Measurements from ENCODE around the gene TUBB2A.

Gene TUBB2A

DNA sequence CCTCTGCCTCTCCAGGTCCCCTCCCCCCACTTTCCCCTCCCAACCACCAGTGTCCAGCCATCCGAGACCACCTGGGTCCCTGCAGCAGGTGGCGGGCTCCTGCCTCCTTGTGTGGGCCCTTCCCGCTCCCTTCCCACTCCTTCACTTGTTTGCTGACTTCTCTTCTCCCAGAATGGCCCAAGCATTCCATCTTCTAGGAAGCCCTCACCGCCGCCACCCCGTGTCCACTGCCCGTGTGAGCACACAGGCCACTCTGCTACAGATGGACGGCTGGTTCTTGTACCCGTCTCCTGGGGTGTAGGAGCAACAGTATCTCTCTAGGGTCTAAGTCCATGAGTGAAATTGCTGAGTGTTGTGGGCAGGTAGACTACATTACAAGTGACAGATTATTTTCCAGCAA is 23.8 kb downstream of the TUBB2A start:
- no peak for DNase-seq
- in situ Hi-C loops (cut with MboI; ENCODE audit: low pct_unique_long_range_greater_than_20kb, low sequenced_read_pairs) = no loop called here

DNA sequence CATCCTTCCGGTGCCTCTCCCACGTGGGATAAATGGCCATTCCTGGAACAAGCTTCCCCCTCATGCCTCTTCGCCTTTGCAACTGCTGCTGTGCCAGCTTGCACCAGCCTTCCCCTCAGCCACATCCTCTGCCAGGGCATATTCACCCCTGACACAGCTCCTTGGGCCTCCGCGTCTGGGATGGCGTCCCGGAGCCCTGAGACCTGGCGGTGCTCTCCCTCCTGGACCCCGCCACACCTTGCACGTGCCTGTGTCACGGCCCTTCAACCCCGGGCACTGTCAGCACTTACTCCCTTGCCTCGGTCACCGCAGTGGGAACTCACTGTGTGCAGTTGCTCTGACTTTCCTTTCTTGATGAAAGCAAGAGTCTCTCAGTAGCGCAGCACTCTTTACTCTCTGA is 25.6 kb downstream of the TUBB2A start:
- in situ Hi-C loops (cut with MboI; ENCODE audit: low pct_unique_long_range_greater_than_20kb, low sequenced_read_pairs) = no loop called here

GRCh38 chr6:3128356-3129108 is 28.8 kb downstream of the TUBB2A start:
- no peak for DNase-seq
- in situ Hi-C loops (cut with MboI; ENCODE audit: low pct_unique_long_range_greater_than_20kb, low sequenced_read_pairs) = loop anchor here (10.0 kb wide), 1 partner anchor 126 kb away; the partner anchor contains the start of gene PSMG4

More for the DNA sequence above, 25.6 kb downstream of the TUBB2A start:
- DNase-seq = no peak

- in situ Hi-C loops (cut with MboI; ENCODE audit: low pct_unique_long_range_greater_than_20kb, low sequenced_read_pairs) = loop anchor here (10.0 kb wide), 1 partner anchor 129 kb away; the partner anchor contains the start of gene PSMG4
Observed at GRCh38 chr6:3125815-3126214, 31.5 kb downstream of the TUBB2A start.

GRCh38 chr6:3124667-3125066 is 32.7 kb downstream of the TUBB2A start:
- in situ Hi-C loops (cut with MboI; ENCODE audit: low pct_unique_long_range_greater_than_20kb, low sequenced_read_pairs) = loop anchor here (10.0 kb wide), 1 partner anchor 130 kb away; the partner anchor contains the start of gene PSMG4
- no peak for DNase-seq

More at GRCh38 chr6:3125815-3126214, 31.5 kb downstream of the TUBB2A start:
- DNase-seq = no peak

GRCh38 chr6:3122823-3123182 is 34.5 kb downstream of the TUBB2A start:
- no peak for DNase-seq
- in situ Hi-C loops (cut with MboI; ENCODE audit: low pct_unique_long_range_greater_than_20kb, low sequenced_read_pairs) = loop anchor here (10.0 kb wide), 1 partner anchor 132 kb away; the partner anchor contains the start of gene PSMG4

- in situ Hi-C loops (cut with MboI; ENCODE audit: low pct_unique_long_range_greater_than_20kb, low sequenced_read_pairs) = loop anchor here (10.0 kb wide), 1 partner anchor 134 kb away; the partner anchor contains the start of gene PSMG4
- no peak for DNase-seq
Observed at GRCh38 chr6:3120765-3121089, 36.6 kb downstream of the TUBB2A start.

GRCh38 chr6:3119040-3119723 is 38.2 kb downstream of the TUBB2A start:
- in situ Hi-C loops (cut with MboI; ENCODE audit: low pct_unique_long_range_greater_than_20kb, low sequenced_read_pairs) = no loop called here
- no peak for DNase-seq

DNA sequence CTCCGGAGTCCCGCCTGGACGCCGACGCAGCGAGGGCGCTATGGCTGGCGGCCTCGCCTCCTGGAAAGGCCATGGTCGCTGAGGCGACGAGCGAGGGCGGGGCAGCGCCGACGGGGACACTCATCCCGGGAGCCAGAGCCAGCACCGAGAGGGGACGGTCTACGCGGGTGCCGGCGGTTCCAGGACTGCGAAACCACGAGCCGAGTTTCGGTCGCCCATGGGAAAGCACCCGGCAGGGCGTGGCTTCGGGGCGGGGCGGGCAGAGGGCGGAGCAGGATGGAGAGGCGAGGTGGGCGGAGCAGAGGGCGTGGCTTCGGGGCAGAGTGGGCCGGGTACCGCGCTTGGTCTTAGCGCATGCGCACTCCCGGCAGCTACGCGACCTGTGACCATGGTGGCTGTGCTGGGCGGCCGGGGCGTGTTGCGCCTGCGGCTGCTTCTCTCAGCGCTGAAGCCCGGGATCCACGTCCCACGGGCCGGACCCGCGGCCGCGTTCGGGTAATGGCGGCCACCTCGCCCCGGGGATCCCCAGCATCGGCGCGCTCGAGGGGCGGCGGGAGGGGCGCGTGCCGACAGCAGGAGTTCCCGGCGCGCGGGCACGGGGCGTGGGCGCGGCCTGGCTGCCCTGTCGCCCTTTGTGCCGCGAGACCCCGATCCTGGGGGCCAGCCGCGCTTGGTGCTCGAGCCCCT is 38.8 kb downstream of the TUBB2A start, which contains the start of gene BPHL:
Gene BPHL, plus strand, starts transcription at position 359 of the 687 bp plus-strand sequence. Its CDS starts 30 bp downstream, at position 389.
- DNase-seq = peak; percentile 90
- in situ Hi-C loops (cut with MboI; ENCODE audit: low pct_unique_long_range_greater_than_20kb, low sequenced_read_pairs) = no loop called here

GRCh38 chr6:3117912-3118352 is 39.4 kb downstream of the TUBB2A start:
- in situ Hi-C loops (cut with MboI; ENCODE audit: low pct_unique_long_range_greater_than_20kb, low sequenced_read_pairs) = no loop called here
- DNase-seq = no peak

GRCh38 chr6:3114377-3114776 is 43.0 kb downstream of the TUBB2A start:
- in situ Hi-C loops (cut with MboI; ENCODE audit: low pct_unique_long_range_greater_than_20kb, low sequenced_read_pairs) = no loop called here
- DNase-seq = no peak

DNA sequence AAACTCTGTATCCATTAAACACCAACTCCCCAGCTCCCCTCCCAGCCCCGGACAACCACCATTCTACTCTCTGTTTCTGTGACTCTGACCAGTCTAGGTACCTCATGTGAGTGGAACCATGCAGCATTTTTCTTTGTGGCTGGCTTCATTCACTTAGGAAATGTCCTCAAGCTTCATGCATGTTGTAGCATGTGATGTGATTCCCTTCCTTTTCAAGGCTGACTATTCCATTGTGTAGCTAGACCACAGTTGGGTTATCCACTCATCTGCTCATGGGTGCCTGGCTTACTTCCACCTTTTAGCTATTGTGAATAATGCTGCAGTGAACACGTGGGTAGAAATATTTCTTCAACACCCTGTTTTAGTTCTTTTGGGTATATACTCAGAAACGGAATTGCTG is 47.6 kb downstream of the TUBB2A start:
- in situ Hi-C loops (cut with MboI; ENCODE audit: low pct_unique_long_range_greater_than_20kb, low sequenced_read_pairs) = no loop called here
- DNase-seq = no peak

- in situ Hi-C loops (cut with MboI; ENCODE audit: low pct_unique_long_range_greater_than_20kb, low sequenced_read_pairs) = no loop called here
- DNase-seq = no peak
Observed at GRCh38 chr6:3108746-3109414, 48.5 kb downstream of the TUBB2A start.
